Nephron (organoid): ENCODE measurements around the gene MTMR6.

Source experiments
- H3K27ac Mint-ChIP-seq, 3 experiments: 2 replicates each; pipeline ENCODE4 v1.8.0; 2020; ENCODE audit warnings: mixed read lengths in 3 of 3, mild to moderate bottlenecking in 2 of 3, moderate library complexity in 1 of 3
- H3K27me3 Mint-ChIP-seq: 2 replicates; pipeline ENCODE4 v1.8.0; 2021; ENCODE audit warnings: low read depth, mild to moderate bottlenecking, moderate library complexity, mixed read lengths
- H3K36me3 Mint-ChIP-seq: 2 replicates; pipeline ENCODE4 v1.8.0; 2020; ENCODE audit warnings: low read depth, mixed read lengths
- H3K4me1 Mint-ChIP-seq: 2 replicates; pipeline ENCODE4 v1.8.0; 2020; ENCODE audit warnings: mixed read lengths
- H3K4me3 Mint-ChIP-seq, 3 experiments: 2 replicates each; pipeline ENCODE4 v1.8.0; 2020; ENCODE audit warnings: mild to moderate bottlenecking in 3 of 3, mixed read lengths in 3 of 3, moderate library complexity in 2 of 3
- H3K9me3 Mint-ChIP-seq: 2 replicates; pipeline ENCODE4 v1.8.0; 2020; ENCODE audit warnings: mixed read lengths
- CTCF ChIP-seq, 3 experiments: fragments of 200-600 bp; sonication (generic); IDR thresholded peaks; one replicate each; pipeline ENCODE4 v1.5.0; 2021; ENCODE audit warnings: antibody characterized with exemption in 3 of 3; ENCODE audit not compliant: unreplicated experiment in 3 of 3

Gene MTMR6

GRCh38 chr13:25286969-25287961 is at the start of gene MTMR6:
Gene MTMR6, minus strand, starts transcription at chr13:25287488. Its CDS starts 241 bp downstream, at chr13:25287247.
- peaks cover 4% of the 10 kb centered on the region for H3K27me3 Mint-ChIP-seq
- H3K36me3 Mint-ChIP-seq: no peaks in the 10 kb centered on the region
- H3K4me1 Mint-ChIP-seq: peaks cover 21% of the 10 kb centered on the region
- H3K4me3 Mint-ChIP-seq: peak within 1 kb of the TSS; percentile 97 to 98 (median 97)
- no peaks in the 10 kb centered on the region for H3K9me3 Mint-ChIP-seq
- H3K27ac Mint-ChIP-seq: peak within 1 kb of the TSS; percentile 88 to 95 (median 93)
- peak; percentile 100 for TF ChIP-seq CTCF (IDR thresholded peaks at IDR 0.05; ENCODE audit: unreplicated experiment in 3 of 3)

GRCh38 chr13:25335856-25336255 is 48.6 kb upstream of the MTMR6 start:
- no peak for TF ChIP-seq CTCF (IDR thresholded peaks at IDR 0.05; ENCODE audit: unreplicated experiment in 3 of 3)
- Mint-ChIP-seq H3K27ac (no peak overlapping the region), H3K4me1 (no peaks in the 10 kb centered on the region), H3K27me3 (no peaks in the 10 kb centered on the region), H3K36me3 (peaks cover 49% of the 10 kb centered on the region), H3K4me3 (no peak overlapping the region), H3K9me3 (no peaks in the 10 kb centered on the region)

- H3K4me3 Mint-ChIP-seq: no peak overlapping the region
- no peaks in the 10 kb centered on the region for H3K27me3 Mint-ChIP-seq
- no peaks in the 10 kb centered on the region for H3K4me1 Mint-ChIP-seq
- no peaks in the 10 kb centered on the region for H3K9me3 Mint-ChIP-seq
- no peak for TF ChIP-seq CTCF (IDR thresholded peaks at IDR 0.05; ENCODE audit: unreplicated experiment in 3 of 3)
- peak overlapping the region in 2 of 3 experiments; percentile 53 to 55 for H3K27ac Mint-ChIP-seq
- H3K36me3 Mint-ChIP-seq: peaks cover 53% of the 10 kb centered on the region
Observed at GRCh38 chr13:25330541-25330940, 43.3 kb upstream of the MTMR6 start.

GRCh38 chr13:25329706-25330105 is 42.4 kb upstream of the MTMR6 start:
- Mint-ChIP-seq H3K4me3 (no peak overlapping the region), H3K4me1 (no peaks in the 10 kb centered on the region), H3K27ac (peak overlapping the region in 2 of 3 experiments; percentile 53 to 55), H3K9me3 (no peaks in the 10 kb centered on the region), H3K27me3 (no peaks in the 10 kb centered on the region), H3K36me3 (peaks cover 58% of the 10 kb centered on the region)
- no peak for TF ChIP-seq CTCF (IDR thresholded peaks at IDR 0.05; ENCODE audit: unreplicated experiment in 3 of 3)

- no peaks in the 10 kb centered on the region for H3K4me1 Mint-ChIP-seq
- H3K27me3 Mint-ChIP-seq: no peaks in the 10 kb centered on the region
- H3K4me3 Mint-ChIP-seq: no peak overlapping the region
- H3K9me3 Mint-ChIP-seq: no peaks in the 10 kb centered on the region
- H3K36me3 Mint-ChIP-seq: peaks cover 34% of the 10 kb centered on the region
- TF ChIP-seq CTCF (IDR thresholded peaks at IDR 0.05; ENCODE audit: unreplicated experiment in 3 of 3): no peak
- no peak overlapping the region for H3K27ac Mint-ChIP-seq
Observed at GRCh38 chr13:25324100-25324499, 36.8 kb upstream of the MTMR6 start.
